ENCODE results near the gene LANCL2.

- no peak for TF ChIP-seq EP300 (IDR thresholded peaks at IDR 0.05)
- no peak for TF ChIP-seq POLR2A (IDR thresholded peaks at IDR 0.05)
Observed at GRCh38 chr7:55374213-55374612, 9.1 kb downstream of the LANCL2 start.
